Measurements from ENCODE around the gene CHSY3. TPM values are rescaled to one million over a fixed set of nuclear protein-coding genes. Genes with fewer than 3 reads are reported as not detected.

CHSY3 gene
- total and polyA plus RNA-seq, 7 donors = 0.33 to 2.9 (median 0.67) TPM

GRCh38 chr5:129945774-129946270, 41.6 kb downstream of the CHSY3 start:
- Histone ChIP-seq H3K9me3 (no peaks in the 10 kb centered on the region), H3K4me1 (no peaks in the 10 kb centered on the region), H3K27ac (no peak overlapping the region), H3K4me3 (no peak overlapping the region), H3K27me3 (ENCODE audit: insufficient read depth in 3 of 3, low read length in 2 of 3) (no peaks in the 10 kb centered on the region), H3K36me3 (ENCODE audit: insufficient read depth in 1 of 2, low read depth in 1 of 2) (no peaks in the 10 kb centered on the region)
- WGBS, 3 donors = 90 to 92% (median 91%) methylated on average over 1 of the region's 1 CpG
- DNase-seq = no peak
- intact Hi-C loops (cut with DNase I) = no loop called here
- ATAC-seq = no peak
- TF ChIP-seq CTCF (IDR thresholded peaks at IDR 0.05) = no peak

GRCh38 chr5:129951039-129951438, 46.8 kb downstream of the CHSY3 start:
- H3K4me3 ChIP-seq = no peak overlapping the region
- DNase-seq (no peak), ATAC-seq (no peak)
- 11 to 18% (median 12%) methylated on average over 2 of the region's 2 CpGs for WGBS, 3 donors
- H3K9me3 ChIP-seq = peaks cover 8% of the 10 kb centered on the region
- no peaks in the 10 kb centered on the region for H3K4me1 ChIP-seq
- no peaks in the 10 kb centered on the region for H3K27me3 ChIP-seq (ENCODE audit: insufficient read depth in 3 of 3, low read length in 2 of 3)
- TF ChIP-seq CTCF (IDR thresholded peaks at IDR 0.05) = no peak
- no peak overlapping the region for H3K27ac ChIP-seq
- no peaks in the 10 kb centered on the region for H3K36me3 ChIP-seq (ENCODE audit: insufficient read depth in 1 of 2, low read depth in 1 of 2)
- intact Hi-C loops (cut with DNase I) = no loop called here

- intact Hi-C loops (cut with DNase I) = no loop called here
- no peak overlapping the region for H3K27ac ChIP-seq
- H3K27me3 ChIP-seq (ENCODE audit: insufficient read depth in 3 of 3, low read length in 2 of 3) = no peaks in the 10 kb centered on the region
- peaks cover 13% of the 10 kb centered on the region for H3K4me1 ChIP-seq
- no peak for DNase-seq
- peaks cover 8% of the 10 kb centered on the region for H3K9me3 ChIP-seq
- ATAC-seq = no peak
- no peaks in the 10 kb centered on the region for H3K36me3 ChIP-seq (ENCODE audit: insufficient read depth in 1 of 2, low read depth in 1 of 2)
- H3K4me3 ChIP-seq = no peak overlapping the region
- TF ChIP-seq CTCF (IDR thresholded peaks at IDR 0.05) = no peak
Observed at GRCh38 chr5:129958581-129958980, 54.3 kb downstream of the CHSY3 start.

- TF ChIP-seq CTCF (IDR thresholded peaks at IDR 0.05) = no peak
- WGBS, 3 donors = 75 to 82% (median 80%) methylated on average over 6 of the region's 6 CpGs
- ATAC-seq = no peak
Observed at GRCh38 chr5:129960831-129961230, 56.6 kb downstream of the CHSY3 start.

GRCh38 chr5:129962506-129962905, 58.2 kb downstream of the CHSY3 start:
- Histone ChIP-seq H3K4me1 (peaks cover 15% of the 10 kb centered on the region), H3K9me3 (no peaks in the 10 kb centered on the region), H3K27me3 (ENCODE audit: insufficient read depth in 3 of 3, low read length in 2 of 3) (no peaks in the 10 kb centered on the region), H3K36me3 (ENCODE audit: insufficient read depth in 1 of 2, low read depth in 1 of 2) (no peaks in the 10 kb centered on the region), H3K4me3 (no peak overlapping the region), H3K27ac (peak overlapping the region; percentile 73)
- no peak for DNase-seq
- no peak for ATAC-seq
- 90 to 96% (median 94%) methylated on average over 1 of the region's 1 CpG for WGBS, 3 donors
- no peak for TF ChIP-seq CTCF (IDR thresholded peaks at IDR 0.05)
- intact Hi-C loops (cut with DNase I) = no loop called here

More at GRCh38 chr5:129960831-129961230, 56.6 kb downstream of the CHSY3 start:
- no peaks in the 10 kb centered on the region for H3K27me3 ChIP-seq (ENCODE audit: insufficient read depth in 3 of 3, low read length in 2 of 3)
- DNase-seq = no peak
- intact Hi-C loops (cut with DNase I) = no loop called here
- peaks cover 15% of the 10 kb centered on the region for H3K4me1 ChIP-seq
- H3K9me3 ChIP-seq = no peaks in the 10 kb centered on the region
- no peaks in the 10 kb centered on the region for H3K36me3 ChIP-seq (ENCODE audit: insufficient read depth in 1 of 2, low read depth in 1 of 2)
- no peak overlapping the region for H3K4me3 ChIP-seq
- no peak overlapping the region for H3K27ac ChIP-seq
